Fibroblast of lung (primary cell): ENCODE data around the gene TBX1. TPM values are rescaled to one million over a fixed set of nuclear protein-coding genes. Genes with fewer than 3 reads are reported as not detected.

Experiments used
- DNase-seq, 2 donors: peaks; one replicate each; pipeline versions ENCODE4 v3.0.0 to v3.0.0-alpha.2; 2010; ENCODE audit warnings: low read depth in 2 of 2
- H2AFZ ChIP-seq: 2 replicates; pipeline ENCODE4 v1.5.1; 2012; ENCODE audit warnings: low read length, control low read depth, inconsistent platforms
- H3K27ac ChIP-seq: 2 replicates; pipeline ENCODE4 v1.5.1; 2011; ENCODE audit warnings: low read length, control low read depth; ENCODE audit not compliant: insufficient read depth
- H3K27me3 ChIP-seq: 2 replicates; pipeline ENCODE4 v1.5.1; 2011; ENCODE audit warnings: mild to moderate bottlenecking, low read length; ENCODE audit not compliant: control insufficient read depth, insufficient read depth
- H3K36me3 ChIP-seq: 2 replicates; pipeline ENCODE4 v1.5.1; 2011; ENCODE audit warnings: low read length; ENCODE audit not compliant: control insufficient read depth, insufficient read depth
- H3K4me1 ChIP-seq: 2 replicates; pipeline ENCODE4 v1.5.1; 2011; ENCODE audit warnings: low read length; ENCODE audit not compliant: control insufficient read depth, insufficient read depth; ENCODE audit errors: extremely low read depth
- H3K4me2 ChIP-seq: 2 replicates; pipeline ENCODE4 v1.5.1; 2011; ENCODE audit warnings: low read length, control low read depth; ENCODE audit not compliant: insufficient read depth; ENCODE audit errors: extremely low read depth
- H3K4me3 ChIP-seq, 4 experiments: fragments of 200-600 bp in 1 of 4; sonication (generic) in 1 of 4; replicated peaks in 1 of 4; 2 replicates each; pipeline ENCODE4 v1.5.1; 2011 to 2016; ENCODE audit warnings: low read length in 4 of 4, low read depth in 3 of 4, mild to moderate bottlenecking in 3 of 4, control low read depth in 2 of 4, inconsistent platforms in 1 of 4, mixed read lengths in 1 of 4; ENCODE audit not compliant: insufficient read depth in 1 of 4; ENCODE audit errors: control extremely low read depth in 1 of 4
- H3K79me2 ChIP-seq: 2 replicates; pipeline ENCODE4 v1.5.1; 2012; ENCODE audit warnings: mild to moderate bottlenecking, low read length, inconsistent platforms; ENCODE audit not compliant: control insufficient read depth, insufficient read depth
- H3K9ac ChIP-seq: 2 replicates; pipeline ENCODE4 v1.5.1; 2011; ENCODE audit warnings: mild to moderate bottlenecking, low read length, control low read depth; ENCODE audit not compliant: insufficient read depth
- H3K9me3 ChIP-seq: 2 replicates; pipeline ENCODE4 v1.5.1; 2012; ENCODE audit warnings: low read depth, low read length; ENCODE audit not compliant: control insufficient read depth, insufficient read depth
- H4K20me1 ChIP-seq: 2 replicates; pipeline ENCODE4 v1.5.1; 2011; ENCODE audit warnings: low read length; ENCODE audit not compliant: control insufficient read depth, insufficient read depth; ENCODE audit errors: extremely low read depth
- EZH2 ChIP-seq: IDR thresholded peaks from 2 replicates; pipeline ENCODE4 v1.5.1; 2012; ENCODE audit warnings: low read length, control low read depth, mild to moderate bottlenecking; ENCODE audit errors: missing control alignments
- polyA plus RNA-seq, 2 donors: library from polyadenylated mRNA; depleted of rRNA in 1 of 2; stranded (reverse) in 1 of 2; unstranded in 1 of 2; fragments of >200 nt; gene quantifications; 2 replicates each; pipeline ENCODE4 v1.2.1, GENCODE V29; 2011 to 2012; ENCODE audit warnings: missing spikeins in 1 of 2
- total RNA-seq: library from RNA; depleted of rRNA; stranded (reverse); fragments of >200 nt; gene quantifications from 2 replicates; pipeline ENCODE4 v1.2.1, GENCODE V29; 2014
- TF ChIP-seq, protein P1 (sequence below), 2 donors: IDR thresholded peaks in 1 of 2; conservative IDR thresholded peaks in 1 of 2; 1 replicate in 1 of 2; 2 replicates in 1 of 2; pipeline ENCODE4 v1.5.1; 2011 to 2012; ENCODE audit warnings: low read length in 2 of 2, control low read depth in 1 of 2, inconsistent platforms in 1 of 2, low read depth in 1 of 2, mild to moderate bottlenecking in 1 of 2

The TBX1 gene
- total and polyA plus RNA-seq, 2 donors (not counting 1 experiment from before 2014, with no cell fraction given) = not detected

- peaks cover 3% of the 10 kb centered on the region for H3K4me1 ChIP-seq
- H3K79me2 ChIP-seq = no peaks in the 10 kb centered on the region
- TF ChIP-seq EZH2 = no peak
- TF ChIP-seq, protein P1, sequence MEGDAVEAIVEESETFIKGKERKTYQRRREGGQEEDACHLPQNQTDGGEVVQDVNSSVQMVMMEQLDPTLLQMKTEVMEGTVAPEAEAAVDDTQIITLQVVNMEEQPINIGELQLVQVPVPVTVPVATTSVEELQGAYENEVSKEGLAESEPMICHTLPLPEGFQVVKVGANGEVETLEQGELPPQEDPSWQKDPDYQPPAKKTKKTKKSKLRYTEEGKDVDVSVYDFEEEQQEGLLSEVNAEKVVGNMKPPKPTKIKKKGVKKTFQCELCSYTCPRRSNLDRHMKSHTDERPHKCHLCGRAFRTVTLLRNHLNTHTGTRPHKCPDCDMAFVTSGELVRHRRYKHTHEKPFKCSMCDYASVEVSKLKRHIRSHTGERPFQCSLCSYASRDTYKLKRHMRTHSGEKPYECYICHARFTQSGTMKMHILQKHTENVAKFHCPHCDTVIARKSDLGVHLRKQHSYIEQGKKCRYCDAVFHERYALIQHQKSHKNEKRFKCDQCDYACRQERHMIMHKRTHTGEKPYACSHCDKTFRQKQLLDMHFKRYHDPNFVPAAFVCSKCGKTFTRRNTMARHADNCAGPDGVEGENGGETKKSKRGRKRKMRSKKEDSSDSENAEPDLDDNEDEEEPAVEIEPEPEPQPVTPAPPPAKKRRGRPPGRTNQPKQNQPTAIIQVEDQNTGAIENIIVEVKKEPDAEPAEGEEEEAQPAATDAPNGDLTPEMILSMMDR (conservative IDR thresholded peaks at IDR 0.05 in 1 of 2, IDR thresholded peaks at IDR 0.05 in 1 of 2; ENCODE audit: low read depth in 1 of 2, low read length in 2 of 2) = no peak
- H3K36me3 ChIP-seq = no peaks in the 10 kb centered on the region
- DNase-seq = no peak
- no peak overlapping the region for H3K9ac ChIP-seq
- H3K9me3 ChIP-seq = no peaks in the 10 kb centered on the region
- no peaks in the 10 kb centered on the region for H4K20me1 ChIP-seq
- no peak overlapping the region for H3K27ac ChIP-seq
- H3K4me3 ChIP-seq = no peak overlapping the region
- peaks cover 8% of the 10 kb centered on the region for H3K27me3 ChIP-seq
- H3K4me2 ChIP-seq = no peak overlapping the region
- H2AFZ ChIP-seq = no peak overlapping the region
Measured at GRCh38 chr22:19716041-19716828, 44.3 kb upstream of the TBX1 start.

GRCh38 chr22:19716829-19717105, 43.8 kb upstream of the TBX1 start:
- H3K27ac ChIP-seq = no peak overlapping the region
- no peaks in the 10 kb centered on the region for H3K79me2 ChIP-seq
- H3K9me3 ChIP-seq = no peaks in the 10 kb centered on the region
- H3K4me3 ChIP-seq = no peak overlapping the region
- DNase-seq = no peak
- peaks cover 3% of the 10 kb centered on the region for H3K4me1 ChIP-seq
- peaks cover 8% of the 10 kb centered on the region for H3K27me3 ChIP-seq
- no peaks in the 10 kb centered on the region for H3K36me3 ChIP-seq
- H3K4me2 ChIP-seq = no peak overlapping the region
- no peaks in the 10 kb centered on the region for H4K20me1 ChIP-seq
- no peak for TF ChIP-seq EZH2
- TF ChIP-seq, protein P1 (conservative IDR thresholded peaks at IDR 0.05 in 1 of 2, IDR thresholded peaks at IDR 0.05 in 1 of 2; ENCODE audit: low read depth in 1 of 2, low read length in 2 of 2) = no peak
- no peak overlapping the region for H3K9ac ChIP-seq
- no peak overlapping the region for H2AFZ ChIP-seq

DNA sequence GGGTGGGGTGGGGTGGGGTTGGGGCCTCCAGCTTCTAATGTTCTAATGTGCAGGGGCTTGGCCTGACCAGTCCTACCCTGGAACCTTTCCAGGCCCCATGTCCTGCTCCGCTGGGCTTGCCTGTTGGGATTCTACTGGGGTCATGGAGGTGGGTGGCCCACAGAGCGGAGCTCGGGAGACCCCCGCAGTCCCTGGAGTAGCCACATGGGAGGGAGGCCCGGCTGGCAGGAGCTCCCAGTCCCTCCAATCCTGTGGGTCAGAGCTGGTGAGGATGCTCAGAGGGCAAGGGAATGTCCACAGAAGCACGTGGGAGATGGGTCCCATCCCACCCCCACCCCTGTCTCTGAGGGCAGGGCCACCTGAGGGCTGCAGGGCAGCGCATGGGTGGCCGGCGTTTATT, 43.4 kb upstream of the TBX1 start:
- DNase-seq = no peak
- H3K9me3 ChIP-seq = no peaks in the 10 kb centered on the region
- TF ChIP-seq EZH2 = no peak
- TF ChIP-seq, protein P1 (conservative IDR thresholded peaks at IDR 0.05 in 1 of 2, IDR thresholded peaks at IDR 0.05 in 1 of 2; ENCODE audit: low read depth in 1 of 2, low read length in 2 of 2) = no peak
- H3K9ac ChIP-seq = no peak overlapping the region
- no peaks in the 10 kb centered on the region for H4K20me1 ChIP-seq
- H3K27ac ChIP-seq = no peak overlapping the region
- H2AFZ ChIP-seq = no peak overlapping the region
- H3K4me3 ChIP-seq = no peak overlapping the region
- peaks cover 8% of the 10 kb centered on the region for H3K27me3 ChIP-seq
- peaks cover 3% of the 10 kb centered on the region for H3K4me1 ChIP-seq
- H3K36me3 ChIP-seq = no peaks in the 10 kb centered on the region
- H3K4me2 ChIP-seq = no peak overlapping the region
- no peaks in the 10 kb centered on the region for H3K79me2 ChIP-seq
